GM23338 (cell line): ENCODE data around the gene CACNA2D3. TPM values are rescaled to one million over a fixed set of nuclear protein-coding genes. Genes with fewer than 3 reads are reported as not detected.

Experiments used
- ATAC-seq: fragments of 200-7000 bp; cut with Tn5 transposase; 3 replicates; pipeline ENCODE4 v1.9.1; 2020
- DNase-seq: peaks from one replicate; pipeline ENCODE4 v3.0.0-alpha.2; 2015; ENCODE audit warnings: low spot score
- H2AFZ ChIP-seq: fragments of 200-600 bp; sonication (generic); 2 replicates; pipeline ENCODE4 v1.8.0; 2016; ENCODE audit warnings: antibody characterized with exemption, mild to moderate bottlenecking, moderate library complexity
- H3F3A ChIP-seq: fragments of 200-600 bp; sonication (generic); replicated peaks from 2 replicates; pipeline ENCODE4 v1.8.0; 2017; ENCODE audit warnings: antibody characterized with exemption, mixed run types, low read depth
- H3K27ac ChIP-seq: fragments of 200-600 bp; sonication (generic); 2 replicates; pipeline ENCODE4 v1.6.1; 2016; ENCODE audit warnings: low read depth
- H3K27me3 ChIP-seq: fragments of 200-600 bp; sonication (generic); 2 replicates; pipeline ENCODE4 v1.8.0; 2016; ENCODE audit warnings: mild to moderate bottlenecking, mixed run types, moderate library complexity; ENCODE audit not compliant: insufficient read depth
- H3K36me3 ChIP-seq: fragments of 200-600 bp; sonication (generic); 2 replicates; pipeline ENCODE4 v1.8.0; 2016; ENCODE audit warnings: mild to moderate bottlenecking; ENCODE audit not compliant: insufficient read depth
- H3K4me1 ChIP-seq: fragments of 200-600 bp; sonication (generic); 2 replicates; pipeline ENCODE4 v1.8.0; 2016; ENCODE audit warnings: mild to moderate bottlenecking, moderate library complexity; ENCODE audit not compliant: insufficient read depth
- H3K4me2 ChIP-seq: fragments of 200-600 bp; sonication (generic); 2 replicates; pipeline ENCODE4 v1.7.1; 2017; ENCODE audit warnings: mixed run types
- H3K4me3 ChIP-seq: fragments of 200-600 bp; sonication (generic); 2 replicates; pipeline ENCODE4 v1.6.1; 2016; ENCODE audit warnings: mixed run types
- H3K79me2 ChIP-seq: fragments of 200-600 bp; sonication (generic); replicated peaks from 2 replicates; pipeline ENCODE4 v1.8.0; 2017; ENCODE audit warnings: mild to moderate bottlenecking; ENCODE audit not compliant: insufficient read depth
- H3K9me2 ChIP-seq: fragments of 200-600 bp; sonication (generic); 2 replicates; pipeline ENCODE4 v1.8.0; 2017; ENCODE audit not compliant: insufficient read depth
- H4K20me1 ChIP-seq: fragments of 200-600 bp; sonication (generic); replicated peaks from 2 replicates; pipeline ENCODE4 v1.8.0; 2017; ENCODE audit warnings: mild to moderate bottlenecking; ENCODE audit not compliant: insufficient read depth
- H3K27ac Mint-ChIP-seq: 2 replicates; pipeline ENCODE4 v1.8.0; 2020; ENCODE audit warnings: inconsistent platforms, mild to moderate bottlenecking, moderate library complexity, mixed read lengths
- H3K27me3 Mint-ChIP-seq: 3 replicates; pipeline ENCODE4 v1.8.0; 2022; ENCODE audit warnings: low read depth, mild to moderate bottlenecking, moderate library complexity, mixed read lengths, inconsistent platforms; ENCODE audit not compliant: insufficient read depth, poor library complexity
- H3K36me3 Mint-ChIP-seq: 3 replicates; pipeline ENCODE4 v1.8.0; 2021; ENCODE audit warnings: low read depth, mild to moderate bottlenecking, inconsistent platforms, moderate library complexity, mixed read lengths
- H3K4me1 Mint-ChIP-seq: 3 replicates; pipeline ENCODE4 v1.8.0; 2020; ENCODE audit warnings: mild to moderate bottlenecking, inconsistent platforms, mixed read lengths
- H3K4me3 Mint-ChIP-seq: 3 replicates; pipeline ENCODE4 v1.8.0; 2021; ENCODE audit warnings: moderate library complexity, mild to moderate bottlenecking, inconsistent platforms, mixed read lengths
- H3K9me3 Mint-ChIP-seq: 3 replicates; pipeline ENCODE4 v1.8.0; 2020; ENCODE audit warnings: moderate library complexity, mild to moderate bottlenecking, inconsistent platforms, mixed read lengths
- CTCF ChIP-seq, 2 experiments: fragments of 200-600 bp in 1 of 2; sonication (generic) in 1 of 2; conservative IDR thresholded peaks; 2 replicates each; pipeline versions ENCODE4 v1.5.1 to v1.6.1; 2016 to 2017; ENCODE audit warnings: antibody characterized with exemption in 2 of 2, low read depth in 2 of 2, mild to moderate bottlenecking in 2 of 2, moderate library complexity in 1 of 2
- EZH2 ChIP-seq: fragments of 200-600 bp; sonication (generic); IDR thresholded peaks from one replicate; pipeline ENCODE4 v1.8.0; 2017; ENCODE audit warnings: antibody characterized with exemption, mild to moderate bottlenecking, low read depth; ENCODE audit not compliant: unreplicated experiment
- JUNB ChIP-seq: IDR thresholded peaks from one replicate; pipeline ENCODE4 v1.6.1; 2016; ENCODE audit warnings: antibody characterized with exemption; ENCODE audit not compliant: unreplicated experiment
- ZNF462 ChIP-seq: fragments of 250-450 bp; sonication (Bioruptor Pico); IDR thresholded peaks from 2 replicates; pipeline ENCODE4 v1.5.0; 2020; ENCODE audit warnings: mild to moderate bottlenecking, moderate library complexity
- polyA plus RNA-seq: library from polyadenylated mRNA; unstranded; fragments of >200 nt; fragmentation: Nextera tagmentation; extraction: Ambion mirVana; gene quantifications from 2 replicates; pipeline ENCODE4 v1.2.1, GENCODE V29; 2016
- total RNA-seq: library from RNA; depleted of rRNA; stranded (reverse); fragments of >200 nt; shearing (Covaris generic); gene quantifications from 2 replicates; pipeline ENCODE4 v1.2.3, GENCODE V29; 2014

The CACNA2D3 gene
- total and polyA plus RNA-seq, 2 experiments from 2014 or later: 2.2 to 2.3 TPM

- H3K27me3 Mint-ChIP-seq: peaks cover 10% of the 10 kb centered on the region
These were observed 497.2 kb downstream of the CACNA2D3 start for GRCh38 chr3:54619531-54619930.

More at GRCh38 chr3:54619531-54619930, 497.2 kb downstream of the CACNA2D3 start:
- no peak overlapping the region for H3K27ac ChIP-seq
- no peak overlapping the region for H3K4me2 ChIP-seq
- Mint-ChIP-seq H3K4me1 (no peaks in the 10 kb centered on the region), H3K4me3 (no peak overlapping the region), H3K9me3 (no peaks in the 10 kb centered on the region; the same call in 2 of the 3 replicates), H3K36me3 (no peaks in the 10 kb centered on the region), H3K27ac (no peak overlapping the region)
- no peaks in the 10 kb centered on the region for H3K79me2 ChIP-seq
- TF ChIP-seq JUNB: no peak
- TF ChIP-seq CTCF (conservative IDR thresholded peaks at IDR 0.05; ENCODE audit: low read depth in 2 of 2): no peak
- no peak for TF ChIP-seq EZH2
- TF ChIP-seq ZNF462 (CRISPR knock-in tag): no peak
- no peak overlapping the region for H2AFZ ChIP-seq
- H3K9me2 ChIP-seq: no peaks in the 10 kb centered on the region
- no peaks in the 10 kb centered on the region for H3K36me3 ChIP-seq
- H3K27me3 ChIP-seq: no peaks in the 10 kb centered on the region
- ATAC-seq (no peak), DNase-seq (no peak)
- no peak overlapping the region for H3K4me3 ChIP-seq
- no peaks in the 10 kb centered on the region for H3K4me1 ChIP-seq
- H4K20me1 ChIP-seq: no peaks in the 10 kb centered on the region
- no peaks in the 10 kb centered on the region for H3F3A ChIP-seq
